ENCODE data around the gene BAIAP2. TPM values are rescaled to one million over a fixed set of nuclear protein-coding genes. Genes with fewer than 3 reads are reported as not detected.

Gene BAIAP2
- total and polyA plus RNA-seq, 12 donors, result 3.1 to 33.4 (median 14.6) TPM

DNA sequence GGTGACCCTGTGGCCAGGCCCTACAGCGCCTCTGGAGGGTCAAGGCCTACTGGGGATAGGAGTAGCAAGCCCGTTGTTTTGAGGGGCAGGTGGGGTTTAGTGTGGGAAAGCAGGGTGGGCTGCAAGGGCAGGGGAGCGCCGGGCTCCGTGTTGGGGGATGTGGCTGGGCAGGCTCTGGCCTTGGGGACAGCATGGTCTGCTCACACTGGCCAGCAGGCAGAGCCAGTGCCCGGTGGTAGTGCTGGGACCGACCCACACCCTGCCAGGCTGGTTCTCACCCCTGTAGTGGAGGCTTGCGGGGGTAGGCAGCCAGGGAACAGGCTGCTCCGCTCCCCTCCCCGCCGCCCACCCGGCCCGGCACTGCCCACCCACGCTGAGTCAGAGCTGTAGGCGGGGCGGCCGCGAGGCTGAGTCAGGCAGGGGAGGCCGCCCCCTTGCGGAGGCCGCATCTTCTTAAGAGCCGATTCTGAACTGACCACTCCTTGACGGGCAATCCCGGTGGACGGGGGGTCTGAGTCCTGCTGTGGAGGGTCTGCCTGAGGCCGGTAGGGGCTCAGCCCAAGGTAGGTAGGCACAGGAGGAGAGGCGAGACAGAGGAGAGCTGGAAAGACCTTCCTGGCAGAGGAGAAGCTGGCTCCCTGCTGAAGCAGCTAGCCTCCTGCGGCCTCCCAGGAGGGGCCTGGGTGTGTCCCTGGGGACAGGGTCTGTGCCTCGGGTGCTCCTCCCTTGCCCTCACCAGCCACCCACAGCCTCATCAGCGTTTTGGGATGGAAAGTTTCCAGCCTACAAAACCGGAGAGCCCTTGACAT is 62.4 kb downstream of the BAIAP2 start:
- TF ChIP-seq, protein P1, sequence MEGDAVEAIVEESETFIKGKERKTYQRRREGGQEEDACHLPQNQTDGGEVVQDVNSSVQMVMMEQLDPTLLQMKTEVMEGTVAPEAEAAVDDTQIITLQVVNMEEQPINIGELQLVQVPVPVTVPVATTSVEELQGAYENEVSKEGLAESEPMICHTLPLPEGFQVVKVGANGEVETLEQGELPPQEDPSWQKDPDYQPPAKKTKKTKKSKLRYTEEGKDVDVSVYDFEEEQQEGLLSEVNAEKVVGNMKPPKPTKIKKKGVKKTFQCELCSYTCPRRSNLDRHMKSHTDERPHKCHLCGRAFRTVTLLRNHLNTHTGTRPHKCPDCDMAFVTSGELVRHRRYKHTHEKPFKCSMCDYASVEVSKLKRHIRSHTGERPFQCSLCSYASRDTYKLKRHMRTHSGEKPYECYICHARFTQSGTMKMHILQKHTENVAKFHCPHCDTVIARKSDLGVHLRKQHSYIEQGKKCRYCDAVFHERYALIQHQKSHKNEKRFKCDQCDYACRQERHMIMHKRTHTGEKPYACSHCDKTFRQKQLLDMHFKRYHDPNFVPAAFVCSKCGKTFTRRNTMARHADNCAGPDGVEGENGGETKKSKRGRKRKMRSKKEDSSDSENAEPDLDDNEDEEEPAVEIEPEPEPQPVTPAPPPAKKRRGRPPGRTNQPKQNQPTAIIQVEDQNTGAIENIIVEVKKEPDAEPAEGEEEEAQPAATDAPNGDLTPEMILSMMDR (IDR thresholded peaks at IDR 0.05), result peak; percentile 53 to 72 (median 64)
- no peak for TF ChIP-seq POLR2A (IDR thresholded peaks at IDR 0.05)
- Histone ChIP-seq H3K4me1 (replicated peaks in 1 of 2) (peaks cover 16 to 38% of the 10 kb centered on the region in 2 donors), H3K36me3 (replicated peaks in 1 of 2) (no peaks in the 10 kb centered on the region), H3K9me3 (replicated peaks in 1 of 3) (no peaks in the 10 kb centered on the region), H3K27ac (peak overlapping the region in 4 of 5 donors; percentile 13 to 92 (median 45)), H3K27me3 (no peaks in the 10 kb centered on the region), H3K4me3 (peak overlapping the region in 1 of 4 donors; percentile 27)
- intact Hi-C loops (cut with DNase I), result no loop called here
- DNase-seq, result peak; percentile 66 to 90 (median 80)
- 6 to 29% (median 13%) methylated on average over 6 to 31 of the region's 31 CpGs for WGBS, 4 donors

DNA sequence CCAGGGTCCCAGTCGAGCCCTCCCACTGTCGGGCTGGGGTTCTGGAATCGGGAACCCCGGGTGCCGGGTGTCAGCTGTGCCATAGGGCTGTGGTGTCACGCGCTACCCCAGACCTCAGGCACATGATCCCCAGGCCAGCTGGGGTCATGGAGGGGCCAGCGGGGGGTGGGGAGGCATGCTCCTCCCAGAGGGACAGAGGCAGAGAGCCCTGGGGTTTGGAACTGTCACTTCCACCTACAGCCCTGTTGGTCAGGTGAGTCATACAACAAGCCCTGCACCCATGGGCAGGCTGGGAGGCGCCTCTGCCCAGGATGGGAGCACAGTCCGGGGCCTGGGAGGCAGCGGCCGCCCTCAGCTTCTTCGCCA is 63.0 kb downstream of the BAIAP2 start:
- Histone ChIP-seq H3K27ac (peak overlapping the region in 3 of 5 donors; percentile 13 to 92 (median 51)), H3K4me3 (peak overlapping the region in 1 of 4 donors; percentile 27), H3K9me3 (replicated peaks in 1 of 3) (no peaks in the 10 kb centered on the region), H3K36me3 (replicated peaks in 1 of 2) (no peaks in the 10 kb centered on the region), H3K4me1 (replicated peaks in 1 of 2) (peaks cover 16 to 38% of the 10 kb centered on the region in 2 donors), H3K27me3 (no peaks in the 10 kb centered on the region)
- WGBS, 4 donors, result 56 to 97% (median 65%) methylated on average over 5 to 13 of the region's 13 CpGs
- intact Hi-C loops (cut with DNase I), result no loop called here
- TF ChIP-seq, protein P1 (IDR thresholded peaks at IDR 0.05), result no peak
- TF ChIP-seq POLR2A (IDR thresholded peaks at IDR 0.05), result no peak
- DNase-seq, result peak in 4 of 7 donors; percentile 46 to 59 (median 55)

DNA sequence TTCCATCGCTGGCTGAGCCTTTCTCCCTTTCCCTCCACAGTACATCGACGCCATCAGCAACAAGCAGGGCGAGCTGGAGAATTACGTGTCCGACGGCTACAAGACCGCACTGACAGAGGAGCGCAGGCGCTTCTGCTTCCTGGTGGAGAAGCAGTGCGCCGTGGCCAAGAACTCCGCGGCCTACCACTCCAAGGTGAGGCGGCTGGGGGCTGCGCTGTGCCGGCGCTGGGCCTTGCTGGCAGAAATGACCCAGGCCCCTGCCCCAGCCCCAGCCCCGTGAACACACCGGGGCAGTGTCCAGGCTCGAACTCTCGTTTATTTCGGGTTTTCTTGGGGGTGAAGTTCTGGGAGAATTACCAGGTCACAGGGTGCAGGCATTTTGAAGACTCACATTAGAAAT is 64.9 kb downstream of the BAIAP2 start:
- Histone ChIP-seq H3K4me3 (no peak overlapping the region), H3K9me3 (replicated peaks in 1 of 3) (no peaks in the 10 kb centered on the region), H3K36me3 (replicated peaks in 1 of 2) (peaks cover 0 to 12% of the 10 kb centered on the region in 2 donors), H3K27ac (no peak overlapping the region), H3K4me1 (replicated peaks in 1 of 2) (peaks cover 16 to 30% of the 10 kb centered on the region in 2 donors), H3K27me3 (no peaks in the 10 kb centered on the region)
- TF ChIP-seq, protein P1 (IDR thresholded peaks at IDR 0.05), result no peak
- no peak for TF ChIP-seq POLR2A (IDR thresholded peaks at IDR 0.05)
- intact Hi-C loops (cut with DNase I), result loop anchor here (2.0 to 5.0 kb wide), 4 partner anchors 77 to 113 kb away; partner anchors contain the start of gene CHMP6 (in 1 of the 2)
- no peak for DNase-seq
- 90 to 100% (median 95%) methylated on average over 13 to 23 of the region's 23 CpGs for WGBS, 4 donors

DNA sequence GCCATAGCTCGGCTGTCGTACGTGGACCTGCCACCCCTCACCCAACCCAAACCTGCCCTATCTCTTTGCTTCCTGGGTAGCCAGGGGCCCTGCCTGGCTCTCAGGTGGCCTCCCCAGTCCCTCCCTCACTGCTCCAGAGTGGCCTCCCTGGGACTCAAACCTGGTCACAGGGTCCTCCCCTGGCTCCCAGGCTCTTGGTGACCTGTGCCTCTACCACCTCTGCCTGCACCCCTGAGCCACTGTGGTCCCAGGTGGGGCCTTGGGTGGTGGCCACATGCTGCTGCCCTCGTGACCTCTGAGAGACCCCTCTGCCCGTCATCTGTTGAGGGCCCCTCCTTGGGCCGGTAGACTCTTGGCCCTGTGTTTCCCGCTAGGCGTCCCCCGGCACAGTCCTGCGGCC is 65.7 kb downstream of the BAIAP2 start:
- DNase-seq, result no peak
- H3K4me3 ChIP-seq, result no peak overlapping the region
- no peak overlapping the region for H3K27ac ChIP-seq
- no peaks in the 10 kb centered on the region for H3K9me3 ChIP-seq (replicated peaks in 1 of 3)
- intact Hi-C loops (cut with DNase I), result loop anchor here (2.0 to 5.0 kb wide), 4 partner anchors 78 to 113 kb away; partner anchors contain the start of gene CHMP6 (in 1 of the 2)
- no peaks in the 10 kb centered on the region for H3K27me3 ChIP-seq
- 88 to 94% (median 91%) methylated on average over 5 to 10 of the region's 10 CpGs for WGBS, 4 donors
- peaks cover 16 to 23% of the 10 kb centered on the region in 2 donors for H3K4me1 ChIP-seq (replicated peaks in 1 of 2)
- no peak for TF ChIP-seq POLR2A (IDR thresholded peaks at IDR 0.05)
- TF ChIP-seq, protein P1 (IDR thresholded peaks at IDR 0.05), result no peak
- H3K36me3 ChIP-seq (replicated peaks in 1 of 2), result peaks cover 0 to 19% of the 10 kb centered on the region in 2 donors
